Fibroblast of villous mesenchyme (primary cell): ENCODE measurements around the gene SECISBP2. TPM values are rescaled to one million over a fixed set of nuclear protein-coding genes. Genes with fewer than 3 reads are reported as not detected.
A peak's percentile ranks its signal among the peaks of the same experiment; 100 is the strongest.
"Not testable (repeated sequence)": the region's sequence is repeated elsewhere in the genome, so short reads cannot be mapped to it uniquely, and the experiment has no call there.

Source experiments
- DNase-seq: peaks from one replicate; pipeline ENCODE4 v3.0.0-alpha.2; 2010; ENCODE audit warnings: low read depth
- H3K4me3 ChIP-seq: 2 replicates; pipeline ENCODE4 v1.5.1; 2011; ENCODE audit warnings: low read depth, mild to moderate bottlenecking, low read length
- total RNA-seq: library from RNA; depleted of rRNA; stranded (reverse); fragments of >200 nt; gene quantifications from 2 replicates; pipeline ENCODE4 v1.2.3, GENCODE V29; 2012
- TF ChIP-seq, protein P1 (sequence below): IDR thresholded peaks from 2 replicates; pipeline ENCODE4 v1.5.1; 2012; ENCODE audit warnings: low read depth, mild to moderate bottlenecking, low read length; ENCODE audit not compliant: insufficient read depth

Gene SECISBP2, protein sequence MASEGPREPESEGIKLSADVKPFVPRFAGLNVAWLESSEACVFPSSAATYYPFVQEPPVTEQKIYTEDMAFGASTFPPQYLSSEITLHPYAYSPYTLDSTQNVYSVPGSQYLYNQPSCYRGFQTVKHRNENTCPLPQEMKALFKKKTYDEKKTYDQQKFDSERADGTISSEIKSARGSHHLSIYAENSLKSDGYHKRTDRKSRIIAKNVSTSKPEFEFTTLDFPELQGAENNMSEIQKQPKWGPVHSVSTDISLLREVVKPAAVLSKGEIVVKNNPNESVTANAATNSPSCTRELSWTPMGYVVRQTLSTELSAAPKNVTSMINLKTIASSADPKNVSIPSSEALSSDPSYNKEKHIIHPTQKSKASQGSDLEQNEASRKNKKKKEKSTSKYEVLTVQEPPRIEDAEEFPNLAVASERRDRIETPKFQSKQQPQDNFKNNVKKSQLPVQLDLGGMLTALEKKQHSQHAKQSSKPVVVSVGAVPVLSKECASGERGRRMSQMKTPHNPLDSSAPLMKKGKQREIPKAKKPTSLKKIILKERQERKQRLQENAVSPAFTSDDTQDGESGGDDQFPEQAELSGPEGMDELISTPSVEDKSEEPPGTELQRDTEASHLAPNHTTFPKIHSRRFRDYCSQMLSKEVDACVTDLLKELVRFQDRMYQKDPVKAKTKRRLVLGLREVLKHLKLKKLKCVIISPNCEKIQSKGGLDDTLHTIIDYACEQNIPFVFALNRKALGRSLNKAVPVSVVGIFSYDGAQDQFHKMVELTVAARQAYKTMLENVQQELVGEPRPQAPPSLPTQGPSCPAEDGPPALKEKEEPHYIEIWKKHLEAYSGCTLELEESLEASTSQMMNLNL
- total RNA-seq, result 23.3 and 27.4 TPM in 2 replicates

DNA sequence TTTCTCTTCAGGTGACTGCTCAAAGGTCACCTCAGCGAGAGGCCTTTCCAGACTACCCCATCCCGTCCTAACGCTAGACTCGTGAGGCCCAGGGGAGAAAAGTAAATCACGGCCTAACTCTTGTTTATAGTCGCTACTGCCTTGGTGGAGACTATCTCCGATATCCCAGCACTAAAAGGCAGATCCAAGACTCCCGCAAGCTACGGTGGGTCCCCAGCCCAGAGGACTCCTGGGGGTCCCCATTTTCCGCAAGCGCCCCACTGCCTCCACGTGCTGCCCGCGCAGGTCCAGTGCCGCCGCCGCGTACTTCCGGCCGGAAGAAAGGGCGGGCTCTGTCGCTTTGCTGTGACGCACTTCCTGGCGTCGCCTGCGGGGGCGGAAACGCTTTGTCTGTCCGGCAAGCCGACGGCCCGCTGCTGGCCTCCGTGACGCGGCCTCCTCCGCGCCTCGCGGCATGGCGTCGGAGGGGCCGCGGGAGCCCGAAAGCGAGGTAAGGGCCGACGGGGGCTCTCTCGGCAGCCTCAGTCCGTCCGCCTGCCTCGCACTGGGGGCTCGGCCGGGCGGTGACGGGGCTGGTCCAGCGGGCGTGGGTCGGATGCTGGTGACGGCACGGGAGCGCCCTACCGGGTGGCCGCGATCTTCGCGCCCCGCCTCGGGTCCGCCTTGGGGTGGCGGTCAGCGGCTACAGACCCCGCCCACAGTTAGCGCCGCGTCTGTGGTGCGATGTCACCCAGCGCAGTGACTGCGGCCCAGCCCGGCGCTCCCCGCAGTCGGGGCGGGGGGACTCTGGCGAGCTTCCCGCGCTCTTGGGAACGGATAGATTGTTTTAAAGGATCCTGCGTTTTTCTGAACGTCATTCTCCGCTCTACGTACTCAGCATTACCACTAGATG lies at the start of gene SECISBP2:
SECISBP2 (plus strand) TSS at position 378 of the 892 bp plus-strand sequence; CDS start at position 455, 77 bp downstream.
- TF ChIP-seq, protein P1, sequence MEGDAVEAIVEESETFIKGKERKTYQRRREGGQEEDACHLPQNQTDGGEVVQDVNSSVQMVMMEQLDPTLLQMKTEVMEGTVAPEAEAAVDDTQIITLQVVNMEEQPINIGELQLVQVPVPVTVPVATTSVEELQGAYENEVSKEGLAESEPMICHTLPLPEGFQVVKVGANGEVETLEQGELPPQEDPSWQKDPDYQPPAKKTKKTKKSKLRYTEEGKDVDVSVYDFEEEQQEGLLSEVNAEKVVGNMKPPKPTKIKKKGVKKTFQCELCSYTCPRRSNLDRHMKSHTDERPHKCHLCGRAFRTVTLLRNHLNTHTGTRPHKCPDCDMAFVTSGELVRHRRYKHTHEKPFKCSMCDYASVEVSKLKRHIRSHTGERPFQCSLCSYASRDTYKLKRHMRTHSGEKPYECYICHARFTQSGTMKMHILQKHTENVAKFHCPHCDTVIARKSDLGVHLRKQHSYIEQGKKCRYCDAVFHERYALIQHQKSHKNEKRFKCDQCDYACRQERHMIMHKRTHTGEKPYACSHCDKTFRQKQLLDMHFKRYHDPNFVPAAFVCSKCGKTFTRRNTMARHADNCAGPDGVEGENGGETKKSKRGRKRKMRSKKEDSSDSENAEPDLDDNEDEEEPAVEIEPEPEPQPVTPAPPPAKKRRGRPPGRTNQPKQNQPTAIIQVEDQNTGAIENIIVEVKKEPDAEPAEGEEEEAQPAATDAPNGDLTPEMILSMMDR, result peak; percentile 62
- peak; percentile 98 for DNase-seq

DNA sequence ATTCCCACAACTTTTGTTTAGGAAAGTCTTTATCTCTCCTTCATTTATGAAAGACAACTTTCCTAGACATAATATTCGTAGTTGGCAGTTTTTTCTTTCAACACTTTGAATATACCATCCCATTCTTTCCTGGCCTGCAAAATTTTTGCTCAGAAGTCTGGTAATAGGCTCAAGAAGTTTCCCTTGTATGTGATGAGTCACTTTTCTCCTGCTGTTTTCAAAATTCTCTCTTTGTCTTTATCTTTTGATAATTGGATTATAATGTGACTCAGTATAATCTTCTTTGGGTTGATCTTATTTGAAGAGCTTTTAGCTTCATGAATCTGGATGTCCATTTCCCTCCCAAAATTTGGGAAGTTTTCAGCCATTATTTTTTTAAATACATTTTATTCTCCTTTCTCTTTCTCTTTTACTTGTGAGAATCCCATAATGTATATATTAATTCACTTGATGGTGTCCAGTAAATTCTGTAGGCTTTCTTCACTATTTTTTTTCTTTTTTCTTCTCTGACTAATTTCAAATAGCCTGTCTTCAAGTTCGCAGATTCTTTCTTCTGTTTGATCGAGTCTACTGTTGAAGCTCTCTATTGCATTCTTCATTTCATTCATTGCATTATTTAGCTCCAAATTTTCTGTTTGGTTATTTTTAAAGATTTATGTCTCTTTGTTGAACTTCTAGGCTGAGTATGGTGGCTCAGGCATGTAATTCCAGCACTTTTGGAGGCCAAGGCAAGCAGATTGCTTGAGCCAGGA lies 44.6 kb upstream of the SECISBP2 start:
- no peak for DNase-seq

More for the DNA sequence above, at the start of gene SECISBP2:
- H3K4me3 ChIP-seq, result peak within 1 kb of the TSS; percentile 70

DNA sequence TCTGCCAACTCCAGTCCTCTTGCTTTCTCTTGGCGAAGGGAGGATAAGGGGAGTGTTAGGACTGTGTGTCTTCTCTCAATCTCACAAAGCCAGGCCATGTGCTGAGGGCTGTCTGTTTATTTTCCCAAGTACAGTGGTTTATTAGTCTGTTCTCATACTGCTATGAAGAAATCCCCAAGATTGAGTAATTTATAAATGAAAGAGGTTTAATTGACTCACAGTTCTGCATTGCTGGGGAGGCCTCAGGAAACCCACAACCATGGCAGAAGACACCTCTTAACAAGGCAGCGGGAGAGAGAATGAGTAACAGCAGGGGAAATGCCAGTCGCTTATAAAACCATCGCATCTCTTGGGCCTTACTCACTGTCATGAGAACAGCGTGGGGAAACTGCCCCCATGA lies 43.5 kb upstream of the SECISBP2 start:
- H3K4me3 ChIP-seq, result no peak overlapping the region
- peak; percentile 91 for DNase-seq
- TF ChIP-seq, protein P1, result no peak

More for the DNA sequence above, 44.6 kb upstream of the SECISBP2 start:
- TF ChIP-seq, protein P1, result no peak
- H3K4me3 ChIP-seq, result no peak overlapping the region

DNA sequence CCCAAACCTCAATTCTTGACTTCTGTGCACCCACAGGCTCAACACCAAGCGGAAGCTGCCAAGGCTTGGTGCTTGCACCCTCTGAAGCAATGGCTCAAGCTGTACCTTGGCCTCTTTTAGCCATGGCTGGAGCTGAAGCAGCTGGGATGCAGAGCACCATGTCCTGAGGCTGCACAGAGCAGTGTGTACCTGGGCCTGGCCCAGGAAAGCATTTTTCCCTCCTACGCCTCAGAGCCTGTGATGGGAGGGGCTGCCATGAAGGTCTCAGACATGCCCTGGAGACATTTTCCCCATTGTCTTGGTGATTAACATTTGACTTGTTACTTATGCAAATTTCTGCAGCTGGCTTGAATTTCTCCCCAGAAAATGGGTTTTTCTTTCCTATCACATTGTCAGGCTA lies 42.3 kb upstream of the SECISBP2 start:
- H3K4me3 ChIP-seq, DNase-seq: not testable (repeated sequence)

DNA sequence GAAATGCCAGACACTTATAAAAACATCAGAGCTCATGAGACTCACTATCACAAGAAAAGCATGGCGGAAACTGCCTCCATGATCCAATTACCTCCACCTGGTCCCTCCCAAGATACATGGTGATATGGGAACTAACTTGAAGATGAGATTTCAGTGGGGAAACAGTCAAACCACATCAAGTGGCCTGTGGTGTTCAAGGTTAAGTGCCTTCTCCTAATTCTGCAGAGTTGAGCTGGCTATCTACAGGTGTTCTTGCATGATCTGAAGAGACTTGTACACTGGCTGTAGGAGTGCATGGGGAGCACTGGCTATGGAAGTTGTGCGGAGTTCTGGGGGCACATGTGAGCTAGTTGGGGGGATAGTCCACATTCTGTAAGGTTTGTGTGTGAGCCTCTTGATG lies 41.3 kb upstream of the SECISBP2 start:
- DNase-seq, result no peak
- TF ChIP-seq, protein P1, result no peak
- no peak overlapping the region for H3K4me3 ChIP-seq

DNA sequence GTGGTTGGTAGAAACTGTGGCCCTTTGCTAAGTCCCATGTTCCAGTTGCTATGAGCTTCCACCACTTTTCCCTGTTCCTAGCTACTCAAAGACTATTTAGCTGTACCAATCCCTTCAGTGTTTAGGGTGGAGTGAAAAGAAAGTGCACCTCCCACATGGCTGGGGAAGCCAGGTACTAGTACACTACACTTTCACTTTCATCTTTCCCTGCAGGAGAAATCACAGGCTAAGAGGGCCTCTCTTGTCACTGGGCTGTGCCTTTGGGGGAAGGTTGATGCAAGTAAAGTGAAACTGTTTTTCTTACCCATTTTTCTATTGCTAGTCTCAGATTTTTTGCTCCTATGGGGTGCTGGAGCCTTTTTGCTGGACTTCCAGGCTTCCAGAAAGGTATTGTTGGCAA lies 40.8 kb upstream of the SECISBP2 start:
- peak; percentile 43 for DNase-seq

More for the DNA sequence above, 40.8 kb upstream of the SECISBP2 start:
- TF ChIP-seq, protein P1, result no peak
- H3K4me3 ChIP-seq, result no peak overlapping the region
